RWPE1 (cell line): ENCODE measurements around the gene ERAL1.
A peak's percentile ranks its signal among the peaks of the same experiment; 100 is the strongest.
"Not testable (repeated sequence)": the region's sequence is repeated elsewhere in the genome, so short reads cannot be mapped to it uniquely, and the experiment has no call there.

Experiments used
- CTCF ChIA-PET: fragments of 350-600 bp; sonication (Branson Sonifier 250); formaldehyde crosslinking; extraction: SDS; loops from one replicate; lab custom pipeline; 2021; lab: Yijun Ruan, JAX
- POLR2A ChIA-PET: fragments of 400-600 bp; formaldehyde crosslinking; extraction: SDS; loops from one replicate; lab custom pipeline; 2020; ENCODE audit warnings: antibody characterized with exemption; ENCODE audit not compliant: low non-redundant PET; lab: Yijun Ruan, JAX
- DNase-seq: peaks from one replicate; pipeline ENCODE4 v3.0.0; 2012; ENCODE audit warnings: low spot score
- H3K27ac ChIP-seq: fragments of 450-650 bp; 2 replicates; pipeline ENCODE4 v1.5.1; 2017
- CTCF ChIP-seq: fragments of 450-650 bp; conservative IDR thresholded peaks from 2 replicates; pipeline ENCODE4 v1.5.1; 2017; ENCODE audit warnings: low read depth, mild to moderate bottlenecking

Gene ERAL1

GRCh38 chr17:28888832-28889231 lies 34.0 kb downstream of the ERAL1 start:
- ChIA-PET CTCF (interaction anchor here (0.5 kb wide), 1 partner anchor 125 kb away, joined by 3 read pairs; no protein-coding TSS in a partner anchor), POLR2A (no interaction called here)
- H3K27ac ChIP-seq = peak overlapping the region; percentile 99; the same call in 1 of the 2 replicates
- DNase-seq = no peak
- no peak for TF ChIP-seq CTCF

DNA sequence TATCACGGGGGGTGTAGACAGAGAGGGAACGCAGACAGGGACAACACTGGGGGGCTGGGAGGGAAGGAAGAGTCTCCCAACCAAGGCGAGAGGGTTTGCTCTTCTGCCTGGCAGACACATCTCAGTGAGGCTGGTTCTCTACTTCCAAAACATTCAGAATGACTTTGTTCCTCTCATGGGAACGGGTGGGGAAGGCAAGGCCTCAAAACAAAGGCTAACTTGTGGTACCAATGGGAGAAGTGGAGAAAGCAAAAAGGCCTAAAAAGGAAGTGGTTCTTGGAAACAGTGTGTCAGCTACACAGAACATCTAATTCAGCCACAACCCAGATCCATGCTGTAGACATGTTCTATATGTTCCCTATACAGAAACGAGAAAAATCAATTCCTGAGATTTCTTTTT lies 35.2 kb downstream of the ERAL1 start:
- ChIA-PET POLR2A (no interaction called here), CTCF (no interaction called here)
- no peak for TF ChIP-seq CTCF
- DNase-seq = no peak
- H3K27ac ChIP-seq = peak overlapping the region; percentile 99

DNA sequence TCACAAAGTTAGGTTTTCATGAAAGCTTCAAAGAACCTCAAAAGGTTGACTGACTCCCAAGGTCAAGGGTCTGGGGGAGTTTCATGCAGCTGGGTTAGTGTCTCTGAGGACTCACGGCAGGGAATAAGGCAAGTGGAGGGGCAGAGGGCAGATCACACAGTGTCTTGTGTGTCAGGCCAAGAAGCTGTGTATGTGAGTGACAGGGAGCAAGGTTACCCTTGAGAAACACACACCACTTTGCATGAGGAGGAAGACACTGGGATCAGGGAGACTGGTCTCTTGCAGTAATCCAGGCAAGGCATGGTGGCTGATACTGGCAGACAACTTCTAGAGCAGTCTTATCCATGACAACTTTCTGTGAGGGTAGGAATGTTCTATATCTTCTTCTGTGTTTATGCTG lies 36.4 kb downstream of the ERAL1 start:
- ChIA-PET POLR2A (no interaction called here), CTCF (interaction anchor here (0.7 kb wide), 1 partner anchor 87 kb away, joined by 3 read pairs; no protein-coding TSS in a partner anchor)
- no peak for TF ChIP-seq CTCF
- H3K27ac ChIP-seq = peak overlapping the region; percentile 99
- no peak for DNase-seq

DNA sequence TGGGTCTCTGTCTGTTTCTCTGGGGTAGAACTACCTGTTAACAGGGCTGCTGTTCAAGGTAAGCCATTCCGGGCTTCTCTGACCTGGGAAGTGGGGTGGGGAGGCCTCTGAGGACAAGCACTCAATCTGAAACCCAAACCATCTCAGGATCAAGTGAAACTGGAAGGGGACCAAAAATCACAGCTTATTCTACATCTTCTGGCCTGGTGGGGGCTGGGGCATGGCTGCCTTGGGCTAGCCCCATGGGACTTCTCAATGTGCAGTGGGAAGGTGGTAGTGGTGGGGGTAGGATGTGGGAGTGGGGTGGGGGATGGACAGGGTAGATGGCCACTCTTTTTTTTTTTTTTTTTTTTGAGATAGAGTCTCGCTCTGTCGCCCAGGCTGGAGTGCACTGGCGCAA lies 37.2 kb downstream of the ERAL1 start:
- CTCF ChIA-PET = interaction anchor here (0.6 kb wide), 1 partner anchor 161 kb away, joined by 4 read pairs; no protein-coding TSS in a partner anchor
- POLR2A ChIA-PET = no interaction called here
- peak overlapping the region; percentile 99 for H3K27ac ChIP-seq
- DNase-seq = no peak
- TF ChIP-seq CTCF = no peak

GRCh38 chr17:28893248-28894183 lies 38.7 kb downstream of the ERAL1 start:
- DNase-seq, POLR2A ChIA-PET: not testable (repeated sequence)
- peak overlapping the region; percentile 99 for H3K27ac ChIP-seq
- CTCF ChIA-PET = interaction anchor here (0.7 to 1.0 kb wide), 2 partner anchors 9 to 107 kb away, joined by 3 to 5 read pairs; partner anchors contain the start of gene DHRS13

- CTCF ChIA-PET = interaction anchor here (0.5 to 3.3 kb wide), 4 partner anchors 14 to 237 kb away, joined by 3 to 15 read pairs (median 3); no protein-coding TSS in a partner anchor
- POLR2A ChIA-PET = no interaction called here
- no peak for DNase-seq
- no peak for TF ChIP-seq CTCF
- H3K27ac ChIP-seq = peak overlapping the region; percentile 99
Observed at GRCh38 chr17:28895794-28896447, 41.1 kb downstream of the ERAL1 start.
